Raji (cell line): Measurements from ENCODE around the gene DMBT1.

Source experiments
- POLR2A ChIP-seq: IDR thresholded peaks from 2 replicates; pipeline ENCODE4 v1.6.1; 2011; ENCODE audit warnings: low read depth, low read length, control low read depth; ENCODE audit not compliant: insufficient read depth

The DMBT1 gene

DNA sequence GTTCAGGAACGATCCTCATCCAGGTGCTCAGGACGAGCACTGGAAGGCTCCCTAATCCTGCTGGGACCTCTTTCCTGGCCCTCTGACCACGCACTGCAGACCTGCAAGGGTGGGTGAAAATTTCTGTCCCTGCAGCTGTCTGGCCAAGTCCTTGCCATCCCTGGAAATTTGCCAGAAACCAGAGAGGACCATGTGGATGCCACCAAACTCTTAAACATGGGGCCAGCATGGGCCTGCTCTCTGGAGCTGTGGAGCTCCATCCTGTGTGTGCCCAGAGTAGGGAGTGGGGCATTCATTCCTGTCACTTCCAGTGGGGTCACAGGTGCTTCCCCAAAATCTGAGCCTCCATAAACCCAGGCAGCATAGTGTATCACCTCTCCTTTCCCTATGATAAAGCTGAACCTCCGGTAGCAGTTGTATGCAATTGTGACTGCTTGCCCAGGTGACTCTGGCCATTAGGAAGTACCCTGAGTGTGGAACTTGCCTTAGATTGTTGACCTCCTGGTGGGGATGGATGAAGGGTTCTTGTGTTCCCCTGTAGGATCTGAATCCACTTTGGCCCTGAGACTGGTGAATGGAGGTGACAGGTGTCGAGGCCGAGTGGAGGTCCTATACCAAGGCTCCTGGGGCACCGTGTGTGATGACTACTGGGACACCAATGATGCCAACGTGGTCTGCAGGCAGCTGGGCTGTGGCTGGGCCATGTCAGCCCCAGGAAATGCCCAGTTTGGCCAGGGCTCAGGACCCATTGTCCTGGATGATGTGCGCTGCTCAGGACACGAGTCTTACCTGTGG lies 57.1 kb downstream of the DMBT1 start:
- TF ChIP-seq POLR2A: no peak

DNA sequence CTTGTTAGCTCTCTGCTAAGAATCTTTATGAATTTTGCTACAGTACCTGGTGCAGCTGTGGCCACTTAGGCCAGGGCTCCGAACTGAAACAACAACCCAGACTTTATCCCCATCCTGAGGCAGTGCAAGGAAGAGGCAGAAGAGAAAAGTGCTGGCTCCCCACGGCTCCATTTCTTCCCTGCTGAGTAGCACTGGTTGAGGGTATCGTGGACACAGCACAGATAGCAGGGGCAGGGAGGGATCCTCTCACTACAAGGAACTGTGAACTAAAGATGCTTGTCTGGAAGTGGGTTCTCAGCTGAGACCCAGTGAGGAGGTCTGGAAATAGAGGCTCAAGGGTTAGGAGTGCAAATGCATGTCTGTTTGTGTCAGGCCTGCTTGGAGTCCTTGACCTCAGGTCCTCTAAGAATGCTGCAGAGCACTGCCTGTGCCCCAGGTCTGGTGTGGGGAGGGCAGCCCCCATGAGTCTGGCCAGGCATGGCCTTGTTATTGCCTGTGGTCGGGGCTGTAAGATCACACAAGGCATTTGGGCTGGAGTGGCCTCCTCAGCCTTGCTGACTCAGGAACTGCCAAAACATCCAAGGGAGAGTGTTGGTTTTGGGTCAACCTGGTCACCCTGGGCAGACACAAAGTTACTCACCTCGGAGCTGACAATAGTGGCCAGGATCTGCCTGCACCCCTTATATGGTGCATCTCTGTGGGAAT lies 58.1 kb downstream of the DMBT1 start:
- no peak for TF ChIP-seq POLR2A

DNA sequence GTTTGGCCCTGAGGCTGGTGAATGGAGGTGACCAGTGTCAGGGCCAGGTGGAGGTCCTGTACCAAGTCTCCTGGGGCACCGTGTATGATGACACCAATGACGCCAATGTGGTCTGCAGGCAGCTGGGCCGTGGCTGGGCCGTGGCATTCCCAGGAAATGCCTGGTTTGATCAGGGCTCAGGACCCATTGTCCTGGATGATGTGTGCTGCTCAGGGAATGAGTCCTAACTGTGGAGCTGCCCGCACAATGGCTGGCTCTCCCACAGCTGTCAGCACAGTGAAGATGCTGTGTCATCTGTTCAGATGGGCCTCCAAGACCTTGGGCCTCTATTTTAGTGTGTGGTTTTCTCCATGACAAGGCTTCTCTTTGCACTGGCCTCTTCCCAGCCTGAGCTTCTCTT lies 64.0 kb downstream of the DMBT1 start:
- no peak for TF ChIP-seq POLR2A

DNA sequence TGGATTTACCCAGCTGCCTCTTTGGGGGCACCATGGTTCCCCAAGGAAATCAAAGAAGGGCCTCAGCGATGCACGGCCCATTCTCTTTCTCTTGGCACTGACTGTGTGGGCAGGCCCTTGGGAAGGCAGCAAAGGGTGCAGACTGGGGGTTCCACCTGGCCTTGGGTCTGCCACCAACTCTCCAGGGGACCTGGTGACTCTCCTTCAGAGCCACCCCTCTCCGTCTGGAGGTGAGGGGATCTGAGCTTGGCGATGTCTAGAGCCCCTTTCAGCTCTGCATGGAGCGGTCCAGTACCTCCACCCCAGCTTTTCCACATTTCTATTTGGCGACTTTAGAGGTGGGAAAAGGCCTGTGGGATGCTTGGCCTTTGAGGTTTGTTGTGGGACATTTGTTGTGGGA lies 70.0 kb downstream of the DMBT1 start:
- no peak for TF ChIP-seq POLR2A

DNA sequence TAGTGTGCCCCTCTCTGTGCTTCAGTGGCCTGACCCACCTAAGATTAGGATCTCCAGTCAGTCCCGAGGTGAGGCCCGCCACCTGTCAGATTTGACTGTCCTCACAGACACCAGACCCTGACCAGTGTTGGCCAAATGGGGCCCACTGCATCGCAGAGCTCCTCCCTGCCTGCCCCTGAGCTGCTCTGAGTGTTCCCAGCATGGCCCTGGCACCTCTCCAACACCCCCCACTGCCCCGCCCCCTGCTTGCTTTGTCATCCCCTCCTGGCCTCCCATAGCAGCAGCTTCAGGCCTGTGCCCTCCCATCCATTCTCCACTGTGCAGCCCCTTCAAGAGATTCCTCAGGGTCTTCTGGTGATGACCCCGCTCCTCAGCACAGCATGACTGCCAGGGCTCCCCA lies 71.5 kb downstream of the DMBT1 start:
- no peak for TF ChIP-seq POLR2A

DNA sequence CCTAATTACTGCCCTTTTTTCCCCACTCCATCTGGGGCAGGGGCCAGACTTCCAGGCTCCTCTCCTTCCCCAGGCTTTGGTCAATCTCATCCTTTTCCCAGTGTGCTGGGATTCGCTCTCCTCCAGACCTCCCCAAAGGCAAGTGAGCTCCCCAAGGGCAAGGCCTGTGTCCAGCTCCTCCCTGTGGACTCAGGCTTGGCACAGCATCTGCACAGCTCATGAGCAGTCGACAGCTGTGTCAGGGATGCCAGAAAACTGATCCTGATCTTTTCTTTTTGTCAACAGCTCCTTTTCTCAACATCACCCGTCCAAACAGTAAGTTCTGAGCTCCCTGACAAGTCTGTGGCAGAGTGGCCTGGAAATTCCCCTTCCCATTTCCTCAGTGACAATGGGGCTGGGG lies 72.0 kb downstream of the DMBT1 start:
- TF ChIP-seq POLR2A: no peak

DNA sequence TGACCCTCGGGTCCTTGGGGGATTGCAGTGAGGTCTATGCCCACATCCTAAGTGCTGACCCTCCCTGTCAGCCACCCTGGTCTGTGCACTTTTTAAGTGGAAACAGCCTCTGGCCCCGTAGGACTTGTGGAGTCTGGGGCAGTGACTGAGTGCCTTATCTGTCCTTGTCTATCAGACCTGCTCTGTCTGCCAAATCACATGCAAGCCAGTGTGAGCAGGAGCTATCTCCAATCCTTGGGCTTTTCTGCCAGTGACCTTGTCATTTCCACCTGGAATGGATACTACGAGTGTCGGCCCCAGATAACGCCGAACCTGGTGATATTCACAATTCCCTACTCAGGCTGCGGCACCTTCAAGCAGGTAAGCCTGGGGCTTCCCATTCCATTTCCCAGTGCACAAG lies 76.4 kb downstream of the DMBT1 start:
- no peak for TF ChIP-seq POLR2A

DNA sequence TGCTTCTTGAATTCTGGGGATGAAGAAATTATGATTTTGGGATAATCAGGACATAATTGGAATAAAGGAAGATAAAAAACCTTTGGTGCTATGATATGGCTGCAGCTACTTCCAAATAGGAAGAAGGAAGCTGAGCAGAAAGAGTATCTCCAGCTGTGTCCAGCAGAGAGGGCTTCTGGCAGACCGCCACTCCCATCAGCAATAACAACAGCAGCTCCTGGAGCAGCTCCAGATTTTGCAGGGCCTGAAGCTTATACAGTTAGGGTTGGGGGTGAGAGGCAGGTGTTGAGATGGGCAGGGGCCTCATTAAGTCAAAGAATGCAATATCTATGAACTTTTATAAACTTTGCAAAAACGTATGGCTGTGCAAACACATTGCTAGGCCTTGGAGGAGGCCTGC lies 76.8 kb downstream of the DMBT1 start:
- no peak for TF ChIP-seq POLR2A

DNA sequence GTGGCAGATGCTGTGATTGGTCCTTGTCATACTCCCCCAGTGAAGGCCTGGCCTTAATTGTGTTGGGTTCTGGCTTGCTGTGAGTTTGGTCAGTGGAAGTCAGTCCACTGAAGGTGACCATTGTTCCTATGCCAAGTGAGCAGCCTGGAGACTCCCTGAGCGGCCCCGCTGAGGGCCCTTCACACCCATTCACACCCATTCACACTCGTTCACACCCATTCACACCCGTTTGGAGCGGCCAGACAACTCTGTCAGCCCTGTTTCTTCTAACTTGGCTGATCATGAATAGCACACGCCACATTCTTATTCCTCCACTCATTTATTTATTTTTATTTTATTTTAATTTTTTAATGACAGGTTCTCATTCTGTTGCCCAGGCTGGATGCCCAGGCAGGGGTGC lies 77.6 kb downstream of the DMBT1 start:
- TF ChIP-seq POLR2A: no peak

DNA sequence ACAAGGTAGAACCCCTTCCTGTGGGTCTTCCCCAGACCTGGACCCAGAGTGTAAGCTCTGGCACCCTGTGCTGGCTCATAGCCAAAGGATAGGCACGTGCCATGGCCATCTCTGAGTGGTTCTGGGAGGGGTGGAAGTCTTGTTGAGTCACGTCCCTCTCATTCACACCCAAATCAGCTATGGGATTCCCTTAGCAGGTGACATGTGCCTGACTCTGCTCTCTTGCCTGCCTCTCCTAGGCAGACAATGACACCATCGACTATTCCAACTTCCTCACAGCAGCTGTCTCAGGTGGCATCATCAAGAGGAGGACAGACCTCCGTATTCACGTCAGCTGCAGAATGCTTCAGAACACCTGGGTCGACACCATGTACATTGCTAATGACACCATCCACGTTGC lies 79.2 kb downstream of the DMBT1 start:
- TF ChIP-seq POLR2A: no peak

DNA sequence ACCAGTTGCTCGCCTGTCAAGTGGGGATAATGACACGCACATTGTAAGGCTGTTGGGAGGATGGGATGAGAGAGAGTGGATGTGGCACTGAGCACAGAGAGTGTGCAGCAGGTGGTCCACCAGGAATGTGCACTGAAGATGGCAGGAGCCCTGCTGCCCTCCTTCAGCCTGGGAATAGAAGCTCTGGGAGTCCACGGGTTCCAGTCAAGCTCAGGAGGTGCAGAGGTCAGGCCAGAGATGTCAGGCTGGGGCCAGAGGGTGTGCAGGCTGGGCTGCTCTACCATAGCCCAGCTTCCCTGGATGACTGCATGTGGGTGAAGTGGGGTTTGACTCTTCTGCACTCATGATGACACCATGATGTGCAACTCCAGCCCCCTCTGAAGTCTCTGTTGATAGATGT lies 80.4 kb downstream of the DMBT1 start:
- TF ChIP-seq POLR2A: no peak

DNA sequence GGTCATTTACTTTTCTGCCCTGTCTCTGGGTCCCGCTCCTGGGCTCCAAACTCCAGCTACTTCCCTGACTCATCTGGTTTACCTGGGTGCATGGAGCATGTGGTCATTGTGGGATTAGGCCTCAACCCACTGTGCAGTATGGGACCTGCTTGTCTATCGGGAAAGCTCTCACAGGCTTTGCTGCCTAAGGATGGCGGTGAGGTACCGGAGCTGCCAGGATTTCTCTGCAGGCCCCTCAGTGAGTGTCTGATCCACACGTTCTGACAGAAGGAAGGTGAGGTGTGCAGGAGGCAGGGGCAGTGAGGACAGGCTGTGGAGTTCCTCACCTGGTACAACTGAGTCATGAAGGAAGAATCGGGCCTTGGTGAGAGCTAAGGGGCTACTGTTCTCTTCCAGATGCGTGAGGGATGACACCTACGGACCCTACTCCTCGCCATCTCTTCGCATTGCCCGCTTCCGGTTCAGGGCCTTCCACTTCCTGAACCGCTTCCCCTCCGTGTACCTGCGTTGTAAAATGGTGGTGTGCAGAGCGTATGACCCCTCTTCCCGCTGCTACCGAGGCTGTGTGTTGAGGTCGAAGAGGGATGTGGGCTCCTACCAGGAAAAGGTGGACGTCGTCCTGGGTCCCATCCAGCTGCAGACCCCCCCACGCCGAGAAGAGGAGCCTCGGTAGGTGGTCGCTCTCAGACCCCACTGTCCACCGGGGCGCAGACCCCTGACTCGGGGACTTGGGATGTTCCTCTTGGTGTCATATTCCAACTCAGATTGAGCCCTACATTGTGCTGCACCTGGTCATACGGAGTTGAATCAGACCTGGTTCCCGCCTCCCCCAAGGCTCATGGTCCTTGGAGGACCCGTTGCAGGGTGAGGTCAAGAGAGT lies 82.4 kb downstream of the DMBT1 start:
- no peak for TF ChIP-seq POLR2A

DNA sequence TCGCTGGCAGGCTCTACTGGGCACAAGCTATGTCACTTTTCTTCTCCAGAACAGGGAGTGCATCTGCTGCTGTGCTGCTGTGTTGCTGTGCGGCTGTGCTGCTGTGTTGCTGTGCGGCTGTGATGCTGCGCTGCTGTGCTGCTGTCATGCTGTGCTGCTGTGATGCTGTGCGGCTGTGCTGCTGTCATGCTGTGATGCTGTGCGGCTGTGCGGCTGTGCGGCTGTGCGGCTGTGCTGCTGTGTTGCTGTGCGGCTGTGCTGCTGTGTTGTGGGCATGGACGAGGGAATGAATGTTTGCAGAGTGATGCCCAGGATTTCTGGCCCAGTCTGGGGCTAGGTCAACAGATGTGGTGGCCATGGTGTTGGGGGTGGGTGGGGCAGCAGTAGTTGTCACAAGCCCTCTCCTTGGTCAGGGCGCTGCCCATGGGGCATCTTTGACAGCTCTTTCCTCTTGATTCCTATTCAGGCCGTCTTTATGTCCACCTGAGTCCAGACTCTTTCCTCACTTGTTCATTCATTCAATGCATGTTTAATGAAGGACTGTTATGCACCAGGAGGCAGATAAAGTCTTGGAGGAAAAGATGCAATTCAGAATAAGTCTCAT lies 83.5 kb downstream of the DMBT1 start:
- no peak for TF ChIP-seq POLR2A

DNA sequence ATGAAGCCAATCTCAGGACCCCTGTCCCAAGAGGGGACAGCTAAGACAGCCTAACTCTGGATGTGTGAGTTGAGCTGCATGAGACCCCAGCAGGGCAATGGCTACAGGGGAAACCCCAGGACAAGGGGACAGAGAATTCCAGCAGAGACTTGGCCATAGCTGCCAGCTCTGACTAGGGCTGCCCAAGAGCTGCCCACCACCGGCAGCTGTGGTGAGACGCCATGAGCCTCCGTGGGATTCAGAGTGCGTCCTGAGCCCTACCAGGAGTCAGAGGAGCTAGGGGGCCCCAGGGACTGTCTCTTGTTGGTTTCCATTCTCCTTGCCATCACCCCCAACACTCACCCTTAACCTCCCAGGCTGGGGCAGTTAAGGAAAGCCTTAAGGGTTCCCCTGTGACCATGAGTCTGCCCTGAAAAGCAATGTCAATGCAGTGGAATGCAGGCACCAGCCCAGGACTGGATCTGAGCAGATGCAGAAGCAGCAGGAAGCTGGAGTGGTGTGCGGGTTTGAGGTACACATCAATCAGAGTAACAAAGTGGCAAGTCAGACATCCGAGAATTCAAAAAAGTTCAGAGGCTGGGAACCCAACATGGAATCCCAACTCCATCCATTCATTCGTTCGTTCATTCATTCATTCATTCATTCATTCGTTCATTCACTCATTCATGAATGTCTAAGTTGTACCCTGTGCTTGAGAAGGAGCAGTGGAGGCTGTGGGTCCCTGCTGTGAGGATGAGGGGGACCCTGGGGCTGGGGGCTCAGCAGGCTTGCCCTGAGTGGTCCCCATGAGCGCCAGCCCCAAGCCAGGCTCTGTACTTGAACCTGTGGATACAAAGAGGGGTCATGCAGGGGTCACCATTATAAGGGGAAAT lies 86.2 kb downstream of the DMBT1 start:
- TF ChIP-seq POLR2A: no peak

DNA sequence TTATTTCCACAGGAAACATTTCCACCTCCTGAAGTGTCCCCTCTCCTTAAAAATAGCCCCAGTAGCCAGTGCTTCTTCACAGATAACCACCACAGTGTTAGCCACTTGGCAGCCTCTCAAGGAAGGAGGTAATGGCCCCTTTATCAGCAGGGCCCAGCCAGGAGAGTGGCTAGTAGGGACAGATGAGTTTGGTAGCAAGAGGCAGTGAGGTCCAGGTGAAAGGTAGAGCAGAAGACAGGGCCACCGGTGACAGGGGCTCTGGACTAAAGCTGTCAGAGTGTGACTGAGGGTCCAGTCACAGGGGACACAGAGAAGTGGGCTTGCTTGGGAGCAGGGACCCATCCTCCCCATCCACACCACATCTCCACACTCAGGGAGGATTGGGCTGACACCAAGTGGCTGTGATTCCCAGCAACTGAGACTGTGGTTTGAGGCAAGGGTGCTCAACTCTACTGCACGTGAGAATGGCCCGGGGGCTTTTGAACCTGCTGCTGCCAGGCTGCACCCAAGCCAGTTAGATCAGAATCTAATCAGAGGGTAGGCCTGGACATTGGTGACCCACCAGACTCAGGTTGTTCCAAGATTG lies 86.9 kb downstream of the DMBT1 start:
- TF ChIP-seq POLR2A: no peak
